Psoas muscle (tissue), 8 donors: ENCODE results near the gene IL21R. TPM values are rescaled to one million over a fixed set of nuclear protein-coding genes. Genes with fewer than 3 reads are reported as not detected.
"Not testable (repeated sequence)": the region's sequence is repeated elsewhere in the genome, so short reads cannot be mapped to it uniquely, and the experiment has no call there.

ENCODE experiments used
- ATAC-seq, 4 donors: fragments of 200-7000 bp; cut with Tn5 transposase; one replicate each; pipeline ENCODE4 v1.9.1; 2020; ENCODE audit warnings: moderate library complexity in 3 of 4, mild to moderate bottlenecking in 2 of 4
- DNase-seq, 2 donors: peaks; one replicate each; pipeline ENCODE4 v3.0.0-alpha.2; 2020
- H3K27ac ChIP-seq: fragments of 200-600 bp; one replicate; pipeline ENCODE4 v1.8.0; 2022
- H3K27me3 ChIP-seq, 3 donors: fragments of 200-600 bp in 1 of 3; one replicate each; pipeline versions ENCODE4 v1.6.1 to v1.8.0; 2013 to 2022; ENCODE audit warnings: low read length in 2 of 3, mild to moderate bottlenecking in 2 of 3, moderate library complexity in 1 of 3; ENCODE audit not compliant: insufficient read depth in 3 of 3
- H3K36me3 ChIP-seq, 2 donors: fragments of 200-600 bp in 1 of 2; one replicate each; pipeline versions ENCODE4 v1.6.1 to v1.8.0; 2013 to 2022; ENCODE audit warnings: low read depth in 1 of 2, mild to moderate bottlenecking in 1 of 2, moderate library complexity in 1 of 2; ENCODE audit not compliant: insufficient read depth in 1 of 2
- H3K4me1 ChIP-seq: fragments of 200-600 bp; one replicate; pipeline ENCODE4 v1.8.0; 2022
- H3K4me3 ChIP-seq: fragments of 200-600 bp; one replicate; pipeline ENCODE4 v1.8.0; 2022; ENCODE audit warnings: mild to moderate bottlenecking
- H3K9me3 ChIP-seq: fragments of 200-600 bp; one replicate; pipeline ENCODE4 v1.8.0; 2022
- CTCF ChIP-seq: fragments of 200-600 bp; IDR thresholded peaks from one replicate; pipeline ENCODE4 v1.8.0; 2022; ENCODE audit warnings: antibody characterized with exemption
- WGBS, 3 donors: extraction: QIAGEN DNeasy Blood & Tissue Kit; methylation state at CpG; one replicate each; pipeline versions ENCODE4 v1.1.6 to v1.1.7; 2013; 5-methylcytosine and 5-hydroxymethylcytosine counted together
- intact Hi-C, 2 donors: fragments of 100-400 bp; cut with DNase I; formaldehyde crosslinking; loops; one replicate each; pipeline versions ENCODE4 v1.11.0 to v1.14.2; 2022
- polyA plus RNA-seq, 3 donors: library from polyadenylated mRNA; stranded (reverse); fragments of 200-250 nt; gene quantifications; one replicate each; pipeline ENCODE4 v1.2.3, GENCODE V29; 2013
- total RNA-seq, 4 donors: library from RNA; stranded (reverse); fragmentation: NEBNext Ultra II Directional in 2 of 4; extraction: Animal tissue kit (Norgen Biotek cat#: 25700) in 2 of 4; gene quantifications; one replicate each; pipeline versions ENCODE4 v1.2.1 to v1.2.4, GENCODE V29; 2021 to 2023
- donor health status: healthy with polysubstance abuse.
- donor health status: DM: no; HTN: no; CAD: no; lungs with moderate emphysema.
- donor health status: Bipolar disorder and iron deficiency.
- donor health status: healthy.
- donor health status: DM: yes; HTN: yes; CAD: no.
- donor health status: DM: no; HTN: no; CAD: no.
- donor health status: DM: no; HTN: no; CAD: no.
- donor health status: DM: yes; HTN: yes; CAD: no.

The IL21R gene
- total and polyA plus RNA-seq, 7 donors: 0.01 to 0.15 (median 0.08) TPM; not detected in 2

GRCh38 chr16:27431773-27432532 is 30.0 kb downstream of the IL21R start:
- intact Hi-C loops: no loop called here
- Histone ChIP-seq H3K4me1 (no peaks in the 10 kb centered on the region), H3K4me3 (no peak overlapping the region), H3K27me3 (peaks cover 0 to 4% (median 2%) of the 10 kb centered on the region in 3 donors), H3K9me3 (no peaks in the 10 kb centered on the region), H3K27ac (no peak overlapping the region), H3K36me3 (no peaks in the 10 kb centered on the region)
- ATAC-seq (no peak), DNase-seq (no peak)
- TF ChIP-seq CTCF: no peak
- 67 to 73% (median 70%) methylated on average over 15 of the region's 15 CpGs for WGBS, 3 donors

- Histone ChIP-seq H3K9me3 (no peaks in the 10 kb centered on the region), H3K4me3 (no peak overlapping the region), H3K27ac (no peak overlapping the region), H3K36me3 (no peaks in the 10 kb centered on the region), H3K4me1 (no peaks in the 10 kb centered on the region), H3K27me3 (peaks cover 0 to 4% (median 2%) of the 10 kb centered on the region in 3 donors)
- intact Hi-C loops: no loop called here
- DNase-seq (no peak), ATAC-seq (no peak)
- TF ChIP-seq CTCF: no peak
- WGBS, 3 donors: 29 to 47% (median 33%) methylated on average over 6 of the region's 6 CpGs
These were observed 30.6 kb downstream of the IL21R start for GRCh38 chr16:27432558-27432957.

- DNase-seq, H3K4me3 ChIP-seq, intact Hi-C loops, H3K27me3 ChIP-seq, H3K9me3 ChIP-seq, H3K27ac ChIP-seq, H3K4me1 ChIP-seq, H3K36me3 ChIP-seq, ATAC-seq: not testable (repeated sequence)
- WGBS, 3 donors: 88 to 93% (median 89%) methylated on average over 5 of the region's 5 CpGs
These were observed 31.2 kb downstream of the IL21R start for GRCh38 chr16:27433191-27433590.

- Histone ChIP-seq H3K36me3 (no peaks in the 10 kb centered on the region), H3K4me3 (no peak overlapping the region), H3K9me3 (no peaks in the 10 kb centered on the region), H3K4me1 (no peaks in the 10 kb centered on the region), H3K27me3 (peaks cover 0 to 4% (median 2%) of the 10 kb centered on the region in 3 donors), H3K27ac (no peak overlapping the region)
- ATAC-seq (no peak), DNase-seq (no peak)
- intact Hi-C loops: no loop called here
- 69 to 70% (median 70%) methylated on average over 8 of the region's 8 CpGs for WGBS, 3 donors
- no peak for TF ChIP-seq CTCF
These were observed 31.7 kb downstream of the IL21R start for GRCh38 chr16:27433636-27434035.

- Histone ChIP-seq H3K27me3 (peaks cover 0 to 4% (median 2%) of the 10 kb centered on the region in 3 donors), H3K27ac (no peak overlapping the region), H3K36me3 (no peaks in the 10 kb centered on the region), H3K9me3 (no peaks in the 10 kb centered on the region), H3K4me3 (no peak overlapping the region), H3K4me1 (no peaks in the 10 kb centered on the region)
- ATAC-seq (no peak), DNase-seq (no peak)
- TF ChIP-seq CTCF: no peak
- intact Hi-C loops: no loop called here
- WGBS, 3 donors: 84 to 89% (median 84%) methylated on average over 16 of the region's 16 CpGs
These were observed 32.4 kb downstream of the IL21R start for GRCh38 chr16:27434141-27435051.

GRCh38 chr16:27435146-27435545 is 33.2 kb downstream of the IL21R start:
- H3K27ac ChIP-seq, H3K27me3 ChIP-seq, DNase-seq, H3K9me3 ChIP-seq, H3K4me3 ChIP-seq, intact Hi-C loops, H3K4me1 ChIP-seq, ATAC-seq, H3K36me3 ChIP-seq: not testable (repeated sequence)
- WGBS, 3 donors: 85 to 94% (median 89%) methylated on average over 5 of the region's 5 CpGs
